GM21360 (cell line): Measurements from ENCODE around the gene CHRNE.
A peak's percentile ranks its signal among the peaks of the same experiment; 100 is the strongest.
"Not testable (repeated sequence)": the region's sequence is repeated elsewhere in the genome, so short reads cannot be mapped to it uniquely, and the experiment has no call there.

Experiments used
- ATAC-seq: cut with Tn5 transposase; IDR thresholded peaks from one replicate; pipeline ENCODE4 v1.9.1; 2021; ENCODE audit warnings: mild to moderate bottlenecking, moderate library complexity; ENCODE audit not compliant: unreplicated experiment

Gene CHRNE

DNA sequence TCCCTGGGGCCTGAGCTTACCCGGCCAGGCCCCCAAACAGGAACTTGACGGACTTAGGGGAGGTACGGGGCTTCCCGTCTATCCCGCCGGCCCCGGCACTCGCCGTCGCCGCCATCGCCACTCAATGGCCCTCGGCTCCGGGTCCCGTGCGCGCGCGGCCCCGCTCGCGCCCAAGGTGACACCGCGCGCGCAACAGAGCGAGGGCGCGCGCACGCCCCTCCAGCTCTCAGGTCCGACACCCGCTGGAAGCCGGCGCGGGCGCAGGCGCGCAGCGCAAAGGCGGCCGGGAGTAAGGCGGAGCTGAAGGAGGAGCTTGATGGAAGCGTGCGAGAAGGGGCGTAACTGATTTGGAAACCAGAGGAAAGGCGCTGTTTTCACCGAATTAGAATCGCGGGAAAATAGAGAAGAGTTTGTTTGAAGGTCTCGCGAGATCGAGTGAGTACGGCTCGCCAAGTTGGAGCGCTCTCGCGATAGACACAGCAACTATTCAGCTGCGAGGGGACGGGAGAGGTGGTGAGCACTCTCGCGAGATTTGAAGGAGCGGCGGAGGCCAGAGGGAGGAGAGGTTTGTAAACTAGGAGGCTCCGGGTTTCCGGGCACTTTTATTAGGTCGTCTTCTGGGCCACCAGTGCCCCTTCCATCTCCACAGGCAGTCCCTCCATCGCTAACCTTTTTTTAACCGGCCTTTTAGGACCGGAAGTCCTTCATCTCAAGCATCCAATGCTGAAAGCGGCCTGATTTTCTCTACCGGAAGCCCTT lies 37.1 kb upstream of the CHRNE start, which contains the start of the genes RNF167 and SLC25A11:
Gene RNF167 (plus strand): TSS at position 473 of the 759 bp plus-strand sequence. CDS start 642 bp downstream, outside the sequence.
Gene SLC25A11 (minus strand): TSS at position 251 of the 759 bp plus-strand sequence. CDS start 136 bp downstream, at position 115.
- ATAC-seq = peak; percentile 72

DNA sequence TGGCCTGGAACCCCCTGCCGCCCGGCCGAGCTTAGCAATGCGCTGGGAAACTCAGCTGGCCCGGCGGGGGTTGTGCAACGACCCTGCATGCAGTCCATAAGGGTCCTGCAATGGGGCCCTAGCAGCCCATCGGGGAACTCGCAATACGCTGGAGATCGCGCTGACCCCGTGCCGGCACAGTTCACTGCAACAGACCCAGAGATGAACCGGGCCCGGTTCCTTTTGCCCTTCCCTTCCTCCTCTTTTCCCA lies 36.6 kb upstream of the CHRNE start:
- peak; percentile 2 for ATAC-seq

DNA sequence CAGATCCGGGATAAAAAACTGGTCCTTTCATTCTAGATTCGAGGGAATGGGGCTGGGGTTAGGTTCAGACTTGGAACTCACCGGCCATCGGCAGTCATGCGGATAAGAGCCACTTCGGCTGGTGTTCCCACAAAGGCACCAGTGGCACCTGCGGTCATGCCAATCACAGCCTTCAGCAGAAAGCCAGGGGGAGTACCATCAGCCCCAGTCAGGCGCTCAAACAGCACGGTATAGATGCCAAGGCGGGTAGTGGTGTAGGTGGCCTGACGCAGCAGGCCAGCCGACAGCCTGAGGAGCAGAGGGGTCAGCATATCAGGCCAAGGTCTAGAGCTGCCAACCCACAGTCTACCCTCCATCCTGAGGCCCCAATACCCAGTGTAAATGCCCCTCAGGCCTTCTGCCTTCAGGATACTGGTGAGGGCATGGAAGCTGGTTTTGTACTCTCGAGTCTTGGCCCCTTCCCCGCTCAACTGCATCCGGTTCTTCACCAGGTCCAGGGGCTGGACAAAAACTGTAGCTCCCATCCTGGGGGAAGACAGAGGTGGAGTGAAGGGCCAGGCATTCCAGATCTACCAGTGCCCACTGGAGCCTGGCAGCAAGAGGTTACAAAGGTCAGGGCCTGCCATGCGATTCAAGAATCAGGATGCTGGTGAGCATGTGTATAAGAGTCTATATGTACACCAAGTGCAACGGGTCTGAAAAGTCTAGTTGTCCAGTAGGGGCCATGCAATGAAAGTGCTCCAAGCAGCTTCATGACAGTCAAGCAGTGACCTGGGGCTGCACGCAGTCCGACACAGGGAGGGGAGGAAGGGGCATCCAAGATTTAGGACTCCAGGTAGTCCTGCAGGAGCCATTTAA lies 36.0 kb upstream of the CHRNE start:
- no peak for ATAC-seq

DNA sequence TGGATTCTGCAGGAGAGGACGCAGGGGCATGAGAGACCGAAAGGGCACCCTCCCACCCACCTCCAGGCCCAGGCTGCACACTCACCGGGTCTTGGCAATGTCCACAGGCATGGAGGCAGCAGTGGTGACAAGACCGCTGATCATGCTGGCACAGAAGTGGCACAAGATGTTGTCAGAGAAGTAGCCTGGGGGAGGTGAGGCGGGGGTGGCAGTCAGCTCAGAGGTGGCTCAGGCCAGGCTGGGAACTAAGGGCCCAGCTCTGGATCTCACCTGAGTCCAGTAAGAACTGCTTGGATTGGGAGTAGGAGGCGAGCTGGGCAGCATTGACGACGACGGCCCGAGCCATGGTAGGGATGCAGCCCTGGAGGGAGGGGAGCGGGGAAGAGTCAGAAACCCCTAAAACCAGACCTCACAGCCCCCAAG lies 35.2 kb upstream of the CHRNE start:
- ATAC-seq = no peak

DNA sequence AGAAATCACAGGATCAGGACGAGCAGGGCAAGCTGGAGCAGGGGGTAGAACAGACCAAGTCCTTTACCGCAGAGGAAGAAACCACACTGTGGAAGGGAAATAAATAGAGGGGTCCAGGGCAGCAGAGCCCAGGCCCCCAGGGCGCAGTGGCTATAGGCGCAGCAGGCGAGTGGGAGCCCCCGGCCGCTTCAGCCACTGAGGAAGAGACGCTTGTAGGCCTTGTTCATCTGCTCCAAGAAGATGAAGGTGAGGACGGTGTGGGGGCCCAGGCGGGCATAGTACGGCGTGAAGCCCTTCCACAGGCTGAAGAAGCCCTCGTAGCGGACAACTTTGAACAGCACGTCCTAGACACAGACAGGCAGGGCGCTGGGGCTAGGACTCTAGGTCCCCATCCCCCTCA lies 34.7 kb upstream of the CHRNE start:
- no peak for ATAC-seq

DNA sequence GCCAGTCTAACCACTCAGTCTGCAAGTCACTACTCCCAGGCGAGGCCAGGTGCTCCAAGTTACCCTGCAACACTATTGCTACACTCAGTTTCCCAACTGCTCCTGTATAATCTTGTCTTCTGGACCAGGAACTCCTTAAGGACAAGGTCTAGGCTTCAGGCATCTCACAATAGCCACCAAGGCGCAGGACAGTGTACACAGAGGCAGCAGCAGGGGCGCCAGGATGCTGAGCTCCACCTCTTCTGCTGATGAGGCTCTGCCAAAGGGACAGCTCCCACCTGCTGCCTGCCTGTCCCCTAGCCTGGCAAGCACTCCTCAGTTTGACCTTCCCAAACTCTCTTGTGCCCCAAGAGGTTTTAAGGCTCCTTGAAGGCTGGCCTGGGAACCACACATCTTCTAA lies 33.5 kb upstream of the CHRNE start:
- ATAC-seq = no peak

DNA sequence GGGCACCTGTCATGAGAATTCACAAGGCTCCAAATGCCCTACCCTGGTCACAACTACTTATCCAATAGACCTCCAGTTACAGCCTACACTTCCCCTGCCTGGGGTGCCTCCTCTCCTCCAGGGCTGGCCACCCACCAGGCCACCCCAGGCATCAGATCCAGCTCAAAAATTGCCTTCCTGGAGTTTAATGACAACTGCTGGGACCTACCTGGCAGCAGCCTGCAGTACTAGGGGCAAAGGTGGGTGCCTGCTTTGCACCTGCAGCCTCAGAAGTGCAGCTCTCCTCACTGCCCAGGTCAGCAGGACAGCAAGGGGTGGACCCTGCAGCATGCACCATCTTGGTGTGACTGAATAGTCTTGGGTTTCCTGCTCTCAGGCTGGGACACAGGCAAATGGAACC lies 32.8 kb upstream of the CHRNE start:
- no peak for ATAC-seq

DNA sequence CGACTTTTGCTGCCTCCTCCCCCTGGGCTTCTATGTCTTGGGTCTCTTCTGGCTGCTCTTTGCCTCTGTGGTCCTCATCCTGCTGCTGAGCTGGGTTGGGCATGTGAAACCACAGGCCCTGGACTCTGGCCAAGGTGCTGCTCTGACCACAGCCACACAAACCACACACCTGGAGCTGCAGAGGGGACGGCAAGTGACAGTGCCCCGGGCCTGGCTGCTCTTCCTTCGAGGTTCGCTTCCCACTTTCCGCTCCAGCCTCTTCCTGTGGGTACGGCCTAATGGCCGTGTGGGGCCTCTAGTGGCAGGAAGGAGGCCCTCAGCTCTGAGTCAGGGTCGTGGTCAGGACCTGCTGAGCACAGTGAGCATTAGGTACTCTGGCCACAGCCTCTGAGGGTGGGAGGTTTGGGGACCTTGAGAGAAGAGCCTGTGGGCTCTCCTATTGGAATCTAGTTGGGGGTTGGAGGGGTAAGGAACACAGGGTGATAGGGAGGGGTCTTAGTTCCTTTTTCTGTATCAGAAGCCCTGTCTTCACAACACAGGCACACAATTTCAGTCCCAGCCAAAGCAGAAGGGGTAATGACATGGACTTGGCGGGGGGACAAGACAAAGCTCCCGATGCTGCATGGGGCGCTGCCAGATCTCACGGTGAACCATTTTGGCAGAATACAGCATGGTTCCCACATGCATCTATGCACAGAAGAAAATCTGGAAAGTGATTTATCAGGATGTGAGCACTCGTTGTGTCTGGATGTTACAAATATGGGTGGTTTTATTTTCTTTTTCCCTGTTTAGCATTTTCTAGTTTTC lies 31.5 kb upstream of the CHRNE start:
- no peak for ATAC-seq

DNA sequence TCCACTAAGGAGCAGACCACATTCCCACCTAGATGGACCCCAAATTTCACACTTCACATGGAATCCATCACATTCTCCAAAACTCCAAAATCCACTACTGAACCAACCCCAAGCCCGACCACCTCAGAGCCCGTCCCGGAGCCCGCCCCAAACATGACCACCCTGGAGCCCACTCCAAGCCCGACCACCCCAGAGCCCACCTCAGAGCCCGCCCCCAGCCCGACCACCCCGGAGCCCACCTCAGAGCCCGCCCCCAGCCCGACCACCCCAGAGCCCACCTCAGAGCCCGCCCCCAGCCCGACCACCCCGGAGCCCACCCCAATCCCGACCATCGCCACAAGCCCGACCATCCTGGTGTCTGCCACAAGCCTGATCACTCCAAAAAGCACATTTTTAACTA lies 30.7 kb upstream of the CHRNE start:
- ATAC-seq = no peak

DNA sequence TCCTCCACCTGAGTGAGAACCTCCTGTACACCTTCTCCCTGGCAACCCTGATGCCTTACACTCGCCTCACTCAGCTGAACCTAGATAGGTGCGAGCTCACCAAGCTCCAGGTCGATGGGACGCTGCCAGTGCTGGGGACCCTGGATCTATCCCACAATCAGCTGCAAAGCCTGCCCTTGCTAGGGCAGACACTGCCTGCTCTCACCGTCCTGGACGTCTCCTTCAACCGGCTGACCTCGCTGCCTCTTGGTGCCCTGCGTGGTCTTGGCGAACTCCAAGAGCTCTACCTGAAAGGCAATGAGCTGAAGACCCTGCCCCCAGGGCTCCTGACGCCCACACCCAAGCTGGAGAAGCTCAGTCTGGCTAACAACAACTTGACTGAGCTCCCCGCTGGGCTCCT lies 29.9 kb upstream of the CHRNE start:
- ATAC-seq = no peak

DNA sequence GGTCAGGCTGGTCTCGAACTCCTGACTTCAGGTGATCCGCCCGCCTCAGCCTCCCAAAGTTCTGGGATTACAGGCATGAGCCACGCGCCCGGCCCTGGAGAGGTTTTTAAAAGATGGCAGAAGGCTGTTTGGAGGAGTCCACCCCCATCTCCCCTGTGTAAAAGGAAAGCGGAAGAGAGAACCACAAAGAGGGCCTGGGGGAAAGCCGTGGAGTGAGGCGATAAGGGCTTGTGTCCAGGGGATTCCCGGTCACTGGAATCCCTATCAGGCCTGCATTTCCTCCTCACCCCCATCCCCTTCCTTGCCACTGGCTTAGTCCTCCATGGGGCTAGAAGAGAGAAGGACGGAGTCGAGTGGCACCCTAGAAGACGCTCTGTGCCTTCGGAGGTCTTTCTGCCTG lies 29.1 kb upstream of the CHRNE start, which contains the start of gene GP1BA:
Gene GP1BA (plus strand): TSS at position 315 of the 400 bp plus-strand sequence. CDS start 328 bp downstream, outside the sequence.
- ATAC-seq = no peak

DNA sequence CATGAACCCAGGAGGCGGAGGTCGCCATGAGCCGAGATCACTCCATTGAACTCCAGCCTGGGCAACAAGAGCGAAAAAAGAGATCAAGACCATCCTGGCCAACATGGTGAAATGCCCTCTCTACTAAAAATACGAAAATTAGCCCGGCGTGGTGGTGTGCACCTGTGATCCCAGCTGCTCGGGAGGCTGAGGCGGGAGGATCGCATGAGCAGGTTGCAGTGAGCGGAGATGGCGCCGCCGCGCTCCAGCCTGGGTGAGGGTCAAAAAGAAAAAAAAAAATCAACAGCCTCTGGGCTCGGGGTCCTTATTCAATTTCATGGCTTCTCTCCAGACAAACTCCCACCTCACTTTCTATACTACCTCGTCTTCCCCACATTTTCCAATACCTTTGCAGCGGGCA lies 26.0 kb upstream of the CHRNE start:
- ATAC-seq = no peak

DNA sequence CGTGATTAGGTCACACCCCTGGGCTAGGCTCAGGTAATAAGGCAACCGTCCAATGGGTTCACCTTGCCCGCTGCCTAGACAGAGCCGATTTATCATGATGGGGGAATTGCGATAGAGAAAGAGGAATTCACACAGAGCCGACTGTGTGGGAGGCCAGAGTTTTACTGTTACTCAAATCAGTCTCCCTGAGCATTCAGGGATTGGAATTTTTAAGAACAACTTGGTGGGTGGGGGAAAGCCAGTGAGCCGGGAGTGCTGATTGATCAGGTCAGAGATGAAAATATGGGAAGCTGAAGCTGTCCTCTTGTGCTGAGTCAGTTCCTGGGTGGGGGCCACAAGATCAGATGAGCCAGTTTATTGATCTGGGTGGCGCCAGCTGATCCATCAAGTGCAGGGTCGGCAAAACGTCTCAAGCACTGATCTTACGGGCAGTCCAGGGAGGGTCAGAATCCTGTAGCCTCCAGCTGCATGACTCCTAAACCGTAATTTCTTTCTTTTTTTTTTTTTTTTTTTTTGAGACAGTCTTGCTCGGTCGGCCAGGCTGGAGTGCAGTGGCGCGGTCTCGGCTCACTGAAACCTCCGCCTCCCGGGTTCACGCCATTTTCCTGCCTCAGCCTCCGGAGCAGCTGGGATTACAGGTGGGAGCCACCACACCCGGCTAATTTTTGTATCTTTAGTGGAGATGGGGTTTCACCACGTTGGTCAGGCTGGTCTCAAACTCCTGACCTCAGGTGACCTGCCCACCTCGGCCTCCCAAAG lies 23.9 kb upstream of the CHRNE start:
- not testable (repeated sequence) for ATAC-seq

DNA sequence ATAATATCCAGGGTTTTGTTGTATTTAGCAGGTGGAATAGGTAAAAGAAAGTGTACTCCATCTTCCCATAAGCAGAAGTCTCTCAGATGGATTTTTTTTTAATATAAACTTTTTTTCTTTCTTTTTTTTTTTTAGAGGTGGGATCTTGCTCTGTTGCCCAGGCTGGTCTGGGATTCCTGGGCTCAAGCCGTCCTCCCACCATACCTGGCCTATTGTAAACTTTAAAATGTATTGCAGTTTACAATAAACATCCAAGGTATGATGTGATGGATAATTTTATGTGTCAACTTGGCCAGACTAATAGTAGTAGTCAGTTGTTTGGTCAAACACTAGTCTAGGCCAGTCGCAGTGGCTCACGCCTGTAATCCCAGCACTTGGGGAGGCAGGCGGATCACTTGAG lies 18.4 kb upstream of the CHRNE start:
- no peak for ATAC-seq

DNA sequence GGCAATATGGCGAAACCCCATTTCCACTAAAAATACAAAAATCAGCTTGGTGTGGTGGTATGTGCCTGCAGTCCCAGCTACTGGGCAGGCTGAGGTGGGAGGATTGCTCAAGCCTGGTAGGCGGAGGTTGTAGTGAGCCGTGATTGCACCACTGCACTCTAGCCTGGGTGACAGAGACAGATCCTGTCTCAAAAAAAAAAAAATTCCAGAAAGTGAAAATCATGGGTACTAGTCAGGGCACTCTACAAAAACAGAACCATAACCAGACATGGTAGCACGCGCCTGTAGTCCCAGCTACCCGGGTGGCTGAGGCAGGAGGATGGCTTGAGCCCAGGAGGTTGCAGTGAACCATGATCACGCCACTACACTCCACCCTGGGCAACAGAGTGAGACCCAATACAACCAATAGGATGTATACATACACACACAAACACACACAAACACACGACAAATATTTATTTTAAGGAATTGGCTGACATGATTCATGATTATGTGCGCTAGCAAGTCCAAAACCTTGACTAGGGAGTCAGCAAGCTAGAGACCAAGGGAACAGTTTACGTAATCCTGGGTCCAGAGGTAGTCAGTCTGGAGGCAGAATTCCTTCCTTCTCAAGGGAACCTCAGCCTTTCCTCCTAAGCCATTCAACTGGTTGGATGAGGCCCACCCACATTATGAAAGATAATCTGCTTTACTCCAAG lies 17.6 kb upstream of the CHRNE start:
- no peak for ATAC-seq

DNA sequence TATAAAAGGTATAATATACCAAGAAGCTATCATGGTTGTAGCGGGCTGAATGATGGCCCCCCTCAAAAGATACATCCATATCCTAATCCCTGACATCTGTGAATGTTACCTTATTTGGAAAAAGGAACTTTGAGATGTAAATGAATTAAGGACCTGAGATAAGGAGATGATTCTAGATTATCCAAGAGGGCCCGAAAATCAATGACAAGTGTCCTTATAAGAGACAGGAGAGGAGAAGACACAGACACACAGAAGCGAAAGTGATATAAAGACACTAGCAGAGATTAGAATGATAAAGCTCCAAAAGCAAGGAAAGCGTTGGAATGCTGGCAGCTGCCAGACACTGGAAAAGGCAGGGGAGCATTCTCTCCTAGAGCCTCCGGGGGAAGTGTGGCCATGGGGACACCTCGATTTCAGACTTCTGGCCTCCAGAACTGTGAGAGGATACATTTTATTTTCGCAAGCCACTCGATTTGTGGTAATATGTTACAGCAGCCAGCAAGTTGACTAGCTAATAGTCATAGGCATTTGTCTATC lies 16.7 kb upstream of the CHRNE start:
- ATAC-seq = no peak

DNA sequence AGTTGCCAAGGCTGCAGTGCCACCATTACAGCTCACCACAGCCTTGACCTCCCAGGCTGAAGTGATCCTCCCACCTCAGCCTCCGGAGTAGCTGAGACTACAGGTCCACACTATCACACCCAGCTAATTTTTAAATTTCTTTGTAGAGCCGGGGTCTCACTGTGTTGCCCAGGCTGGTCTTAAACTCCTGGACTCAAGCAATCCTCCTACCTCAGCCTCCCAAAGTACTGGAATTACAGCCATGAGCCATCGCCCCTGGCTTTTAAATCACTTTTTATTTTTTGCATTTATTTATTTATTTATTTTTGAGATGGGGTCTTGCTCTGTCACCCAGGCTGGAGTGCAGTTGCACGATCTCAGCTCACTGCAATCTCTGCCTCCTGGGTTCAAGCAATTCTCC lies 11.7 kb upstream of the CHRNE start:
- not testable (repeated sequence) for ATAC-seq

DNA sequence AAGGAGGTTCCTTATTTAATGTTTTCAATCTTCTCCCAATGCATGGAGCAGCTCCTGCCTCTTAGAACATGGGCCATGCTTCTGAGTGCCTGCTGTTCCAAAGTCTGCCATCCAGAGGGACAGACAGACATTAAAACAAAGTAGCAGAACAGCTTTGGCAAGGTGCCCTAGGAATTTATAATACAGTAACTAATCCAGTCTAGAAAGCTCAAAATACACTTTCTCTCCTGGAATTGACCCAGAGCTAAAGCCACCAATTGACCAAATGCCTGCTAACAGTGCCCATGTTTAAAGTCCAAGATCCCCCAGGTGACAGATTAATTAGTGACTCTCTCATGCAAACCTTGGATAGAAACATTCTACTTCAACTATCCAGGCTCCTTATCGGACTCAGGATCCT lies 11.1 kb upstream of the CHRNE start:
- ATAC-seq = no peak

DNA sequence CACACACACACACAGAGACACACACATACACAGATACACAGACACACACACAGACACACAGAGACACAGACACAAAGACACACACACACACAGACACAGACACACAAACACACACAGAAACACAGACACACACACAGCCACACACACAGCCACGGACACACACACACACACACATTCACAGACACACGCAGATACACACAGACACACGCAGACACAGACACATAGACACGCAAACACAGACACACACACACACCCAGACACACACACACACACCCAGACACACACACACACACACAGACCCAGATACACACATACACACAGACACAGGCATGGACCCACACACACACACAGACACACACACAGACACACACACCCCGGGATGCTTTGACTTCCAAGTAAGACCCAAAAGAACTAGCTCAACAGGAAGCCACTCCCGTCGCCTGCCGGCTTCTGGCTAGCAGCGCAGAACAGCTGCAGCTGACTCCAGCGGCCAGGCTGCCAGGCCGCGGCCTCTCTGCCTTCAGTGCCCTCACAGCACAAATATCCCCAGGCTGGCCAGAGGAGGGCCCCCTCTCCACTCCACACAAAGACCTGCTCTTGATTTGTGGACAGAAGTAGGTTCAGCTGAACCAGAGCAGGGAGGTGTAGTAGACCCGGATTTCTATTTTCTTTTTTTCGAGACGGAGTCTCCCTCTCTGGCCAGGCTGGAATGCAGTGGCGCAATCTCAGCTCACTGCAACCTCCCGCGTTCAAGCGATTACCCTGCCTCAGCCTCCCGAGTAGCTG lies 6.0 kb upstream of the CHRNE start:
- ATAC-seq = no peak
